Right lobe of liver (tissue), 6 donors: ENCODE results near the gene ATPAF2. TPM values are rescaled to one million over a fixed set of nuclear protein-coding genes. Genes with fewer than 3 reads are reported as not detected.
A peak's percentile ranks its signal among the peaks of the same experiment; 100 is the strongest.

Experiments used
- ATAC-seq, 4 donors: fragments of 200-7000 bp; cut with Tn5 transposase; one replicate each; pipeline ENCODE4 v1.9.1; 2020; ENCODE audit warnings: mild to moderate bottlenecking in 4 of 4, moderate library complexity in 4 of 4
- DNase-seq, 3 donors: peaks; one replicate each; pipeline ENCODE4 v3.0.0-alpha.2; 2020
- H3K27ac ChIP-seq, 3 donors: fragments of 200-600 bp; one replicate each; pipeline ENCODE4 v1.8.0; 2022
- H3K27me3 ChIP-seq, 2 donors: fragments of 200-600 bp; one replicate each; pipeline ENCODE4 v1.8.0; 2022
- H3K36me3 ChIP-seq, 4 donors: fragments of 200-600 bp; sonication (generic) in 1 of 4; one replicate each; pipeline versions ENCODE4 v1.5.1 to v1.8.0; 2017 to 2022; ENCODE audit warnings: control low read depth in 1 of 4
- H3K4me1 ChIP-seq, 4 donors: fragments of 200-600 bp; sonication (generic) in 1 of 4; one replicate each; pipeline versions ENCODE4 v1.5.1 to v1.8.0; 2017 to 2022; ENCODE audit warnings: control low read depth in 1 of 4
- H3K4me3 ChIP-seq, 3 donors: fragments of 200-600 bp; one replicate each; pipeline ENCODE4 v1.8.0; 2022
- H3K9me3 ChIP-seq, 4 donors: fragments of 200-600 bp; sonication (generic) in 1 of 4; one replicate each; pipeline versions ENCODE4 v1.5.1 to v1.8.0; 2017 to 2022; ENCODE audit warnings: control low read depth in 1 of 4
- POLR2A ChIP-seq: fragments of 450-650 bp; IDR thresholded peaks from one replicate; pipeline ENCODE4 v1.6.1; 2017; ENCODE audit warnings: antibody characterized with exemption, mild to moderate bottlenecking
- WGBS: methylation state at CpG from one replicate; pipeline ENCODE4 v1.1.6; 2018; ENCODE audit warnings: low coverage, low lambda C conversion rate; ENCODE audit not compliant: insufficient coverage; ENCODE audit errors: missing lambda C conversion rate; 5-methylcytosine and 5-hydroxymethylcytosine counted together
- intact Hi-C, 2 donors: fragments of 100-400 bp; cut with DNase I; formaldehyde crosslinking; loops; one replicate each; pipeline versions ENCODE4 v1.11.2 to v1.14.1; 2022
- long read RNA-seq: library from polyadenylated mRNA; unstranded; transcript quantifications from one replicate; pipeline ENCODE4 v2.0.0, GENCODE V29; 2019
- total RNA-seq, 6 experiments: library from RNA; depleted of rRNA in 2 of 6; stranded (reverse); fragments of >200 nt in 2 of 6; fragmentation: NEBNext Ultra II Directional in 3 of 6; extraction: Animal tissue kit (Norgen Biotek cat#: 25700) in 3 of 6; gene quantifications; one replicate each; pipeline versions ENCODE4 v1.1.0 to v1.2.4, GENCODE V29; 2016 to 2023
- TF ChIP-seq, protein P1 (sequence below), 4 donors: fragments of 200-600 bp in 3 of 4; fragments of 450-650 bp in 1 of 4; IDR thresholded peaks; one replicate each; pipeline versions ENCODE4 v1.5.1 to v1.8.0; 2016 to 2022; ENCODE audit warnings: antibody characterized with exemption in 4 of 4, mild to moderate bottlenecking in 2 of 4
- donor health status: DM: no; HTN: yes; CAD: no.
- donor health status: DM: no; HTN: no; CAD: no.
- donor health status: DM: no; HTN: no; CAD: no.
- donor health status: DM: no; HTN: yes; CAD: no.
- donor health status: DM: no; HTN: yes; CAD: no.

The ATPAF2 gene
- total RNA-seq = 10 to 100 TPM; 17.2 to 21.0 (median 19.2) TPM
- long read RNA-seq, transcript ATPAF2-206 (8 exons, 1,564 nt) = major isoform, 6 of 9 reads
- long read RNA-seq, partial matches to known transcripts = 2 of 9 reads
- long read RNA-seq, other reads (novel, unspliced or antisense) = 1 of 9 reads

GRCh38 chr17:18038861-18039534 lies at the start of gene ATPAF2, which contains the start of gene GID4:
Gene ATPAF2 (minus strand): TSS chr17:18039168. CDS start chr17:18039013, 155 bp downstream.
Gene GID4 (plus strand): TSS chr17:18039408. CDS start chr17:18039465, 57 bp downstream.
- Histone ChIP-seq H3K36me3 (no peaks in the 10 kb centered on the region), H3K9me3 (no peaks in the 10 kb centered on the region), H3K4me1 (peaks cover 0 to 30% (median 6%) of the 10 kb centered on the region in 4 donors), H3K27me3 (no peaks in the 10 kb centered on the region), H3K4me3 (peak within 1 kb of the TSS; percentile 87 to 90 (median 89)), H3K27ac (peak within 1 kb of the TSS; percentile 28 to 71 (median 69))
- WGBS = 0% methylated on average over 1 of the region's 67 CpGs
- DNase-seq (peak; percentile 100), ATAC-seq (peak; percentile 96 to 98 (median 97))
- TF ChIP-seq POLR2A = peak; percentile 44
- TF ChIP-seq, protein P1, sequence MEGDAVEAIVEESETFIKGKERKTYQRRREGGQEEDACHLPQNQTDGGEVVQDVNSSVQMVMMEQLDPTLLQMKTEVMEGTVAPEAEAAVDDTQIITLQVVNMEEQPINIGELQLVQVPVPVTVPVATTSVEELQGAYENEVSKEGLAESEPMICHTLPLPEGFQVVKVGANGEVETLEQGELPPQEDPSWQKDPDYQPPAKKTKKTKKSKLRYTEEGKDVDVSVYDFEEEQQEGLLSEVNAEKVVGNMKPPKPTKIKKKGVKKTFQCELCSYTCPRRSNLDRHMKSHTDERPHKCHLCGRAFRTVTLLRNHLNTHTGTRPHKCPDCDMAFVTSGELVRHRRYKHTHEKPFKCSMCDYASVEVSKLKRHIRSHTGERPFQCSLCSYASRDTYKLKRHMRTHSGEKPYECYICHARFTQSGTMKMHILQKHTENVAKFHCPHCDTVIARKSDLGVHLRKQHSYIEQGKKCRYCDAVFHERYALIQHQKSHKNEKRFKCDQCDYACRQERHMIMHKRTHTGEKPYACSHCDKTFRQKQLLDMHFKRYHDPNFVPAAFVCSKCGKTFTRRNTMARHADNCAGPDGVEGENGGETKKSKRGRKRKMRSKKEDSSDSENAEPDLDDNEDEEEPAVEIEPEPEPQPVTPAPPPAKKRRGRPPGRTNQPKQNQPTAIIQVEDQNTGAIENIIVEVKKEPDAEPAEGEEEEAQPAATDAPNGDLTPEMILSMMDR (IDR thresholded peaks at IDR 0.05) = peak in 1 of 4 donors; percentile 3
- intact Hi-C loops = no loop called here

DNA sequence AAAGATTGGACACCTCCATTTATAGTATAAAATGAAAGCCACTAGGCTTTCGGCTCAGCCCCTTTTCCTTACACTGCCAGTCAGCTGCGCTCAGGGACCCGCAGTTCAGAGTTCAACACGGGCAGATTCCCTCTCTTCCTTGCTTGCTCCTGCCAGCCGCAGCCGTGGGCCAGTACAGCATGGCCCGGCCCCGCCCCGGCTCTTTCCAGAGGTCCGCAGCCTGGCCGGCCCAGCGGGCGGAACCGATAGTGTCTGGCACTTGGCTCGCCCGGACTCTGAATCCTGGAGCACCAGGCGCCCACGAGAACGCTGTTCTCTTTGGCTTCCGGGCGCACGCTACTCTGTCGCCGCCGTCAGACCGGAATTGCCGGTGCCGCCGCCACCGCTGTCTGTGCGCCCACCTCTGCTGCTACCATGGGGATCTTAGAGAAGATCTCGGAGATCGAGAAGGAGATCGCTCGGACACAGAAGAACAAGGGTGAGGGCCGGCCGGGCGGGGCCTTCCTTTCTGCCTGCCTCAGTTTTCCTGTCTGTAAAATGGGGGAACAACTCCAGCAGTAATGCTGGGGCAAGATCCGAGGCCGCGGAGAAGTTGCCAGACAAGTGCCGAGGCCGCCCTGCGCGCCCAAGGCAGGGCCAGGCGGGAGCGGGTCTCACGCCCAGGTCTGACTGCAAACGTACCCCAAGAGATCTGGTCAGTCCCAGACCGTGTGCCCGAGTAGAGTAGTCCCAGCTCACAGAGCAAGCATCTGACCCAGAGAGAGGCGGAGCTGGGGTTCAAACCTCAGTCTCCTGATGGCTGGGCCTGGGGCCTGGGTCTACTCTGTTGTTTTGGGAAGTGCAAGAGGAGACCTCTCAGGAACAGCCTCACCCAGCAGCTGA lies 48.9 kb upstream of the ATPAF2 start, which contains the start of gene DRG2:
DRG2 (plus strand) TSS at position 339 of the 882 bp plus-strand sequence; CDS start at position 415, 76 bp downstream.
- no peak for TF ChIP-seq POLR2A
- TF ChIP-seq, protein P1 (IDR thresholded peaks at IDR 0.05) = peak in 1 of 4 donors; percentile 23
- H3K9me3 ChIP-seq = no peaks in the 10 kb centered on the region
- H3K4me1 ChIP-seq = peaks cover 0 to 13% (median 0%) of the 10 kb centered on the region in 4 donors
- H3K4me3 ChIP-seq = peak within 1 kb of the TSS; percentile 77 to 96 (median 83)
- H3K27me3 ChIP-seq = no peaks in the 10 kb centered on the region
- ATAC-seq (peak; percentile 98 to 99 (median 98)), DNase-seq (peak; percentile 91 to 93 (median 93))
- intact Hi-C loops = no loop called here
- peak within 1 kb of the TSS; percentile 52 to 67 (median 64) for H3K27ac ChIP-seq
- H3K36me3 ChIP-seq = peaks cover 0 to 4% (median 0%) of the 10 kb centered on the region in 4 donors
- WGBS = 0% methylated on average over 18 of the region's 52 CpGs

DNA sequence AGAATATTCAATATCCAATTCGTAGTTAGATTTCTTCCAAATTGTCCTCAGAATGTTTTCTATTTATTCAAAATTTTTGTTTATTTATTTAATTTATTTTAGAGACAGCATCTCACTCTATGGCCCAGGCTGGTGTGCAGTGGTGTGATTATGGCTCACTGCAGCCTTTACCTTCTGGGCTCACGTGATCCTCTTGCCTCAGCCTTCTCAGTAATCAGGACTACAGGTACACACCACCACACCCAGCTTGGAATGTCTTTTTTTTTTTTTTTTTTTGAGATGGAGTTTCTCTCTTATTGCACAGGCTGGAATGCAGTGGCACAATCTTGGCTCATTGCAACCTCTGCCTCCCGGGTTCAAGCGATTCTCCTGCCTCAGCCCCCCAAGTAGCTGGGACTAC lies 45.3 kb upstream of the ATPAF2 start:
- H3K27ac ChIP-seq = no peak overlapping the region
- no peak overlapping the region for H3K4me3 ChIP-seq
- H3K4me1 ChIP-seq = peaks cover 0 to 13% (median 0%) of the 10 kb centered on the region in 4 donors
- H3K9me3 ChIP-seq = no peaks in the 10 kb centered on the region
- DNase-seq (no peak), ATAC-seq (no peak)
- intact Hi-C loops = no loop called here
- no peak for TF ChIP-seq POLR2A
- TF ChIP-seq, protein P1 (IDR thresholded peaks at IDR 0.05) = no peak
- H3K27me3 ChIP-seq = no peaks in the 10 kb centered on the region
- WGBS = 80% methylated on average over 4 of the region's 4 CpGs
- H3K36me3 ChIP-seq = no peaks in the 10 kb centered on the region

DNA sequence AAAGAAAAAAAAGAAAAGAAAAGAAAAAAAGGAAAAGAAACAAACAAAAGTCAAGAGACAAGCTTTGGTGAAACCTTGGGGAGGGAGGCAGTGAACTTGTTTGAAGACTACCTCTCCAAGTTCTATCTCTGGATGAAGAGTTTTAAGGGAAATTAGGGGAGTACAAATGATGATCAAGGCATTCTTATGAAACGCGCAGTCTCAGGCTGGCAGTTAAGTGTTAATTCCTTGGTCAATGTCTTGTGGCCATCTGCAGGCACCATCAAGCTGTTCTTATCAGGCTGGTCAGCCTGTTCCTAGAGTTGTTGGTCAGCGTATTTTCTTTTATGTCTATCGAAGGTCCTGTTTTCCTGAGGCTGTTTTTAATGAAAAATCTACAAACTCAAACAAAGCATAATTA lies 40.6 kb upstream of the ATPAF2 start:
- Histone ChIP-seq H3K36me3 (no peaks in the 10 kb centered on the region), H3K9me3 (no peaks in the 10 kb centered on the region), H3K27me3 (no peaks in the 10 kb centered on the region), H3K27ac (no peak overlapping the region), H3K4me3 (no peak overlapping the region), H3K4me1 (peaks cover 0 to 2% (median 0%) of the 10 kb centered on the region in 4 donors)
- WGBS = 69% methylated on average over 4 of the region's 4 CpGs
- ATAC-seq (no peak), DNase-seq (no peak)
- TF ChIP-seq, protein P1 (IDR thresholded peaks at IDR 0.05) = no peak
- no peak for TF ChIP-seq POLR2A
- intact Hi-C loops = no loop called here
